ENCODE measurements around the gene VWA5A.

GRCh38 chr11:124123622-124124021 lies 8.4 kb downstream of the VWA5A start:
- no peak for TF ChIP-seq CTCF (IDR thresholded peaks at IDR 0.05)
- no peak for TF ChIP-seq POLR2A (IDR thresholded peaks at IDR 0.05)
